ENCODE results near the gene CXCR6.

Gene CXCR6

DNA sequence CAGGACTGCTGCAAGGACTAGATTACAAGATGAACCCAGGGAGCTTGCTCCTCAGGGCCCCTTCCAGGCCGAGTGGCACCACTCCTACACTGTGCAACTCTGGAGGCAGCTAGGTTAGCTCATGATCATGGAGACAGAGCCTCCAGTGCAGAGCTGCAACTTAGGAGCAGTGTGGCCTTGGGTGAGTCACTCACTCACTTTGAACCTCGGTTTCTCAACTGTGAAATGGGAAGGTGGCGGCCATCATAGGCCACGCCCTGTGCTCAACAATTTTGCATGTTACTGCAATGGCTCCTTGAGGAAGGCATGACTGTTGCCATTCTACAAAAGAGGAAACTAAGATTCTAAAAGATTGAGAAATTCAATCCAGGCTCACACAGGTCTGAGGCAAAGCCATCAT, 11.2 kb upstream of the CXCR6 start:
- no peak overlapping the region for H2AFZ ChIP-seq (ENCODE audit: low read depth, low read length)
- no peaks in the 10 kb centered on the region for H3K9me3 ChIP-seq (ENCODE audit: insufficient read depth, low read length)
- H3K27me3 ChIP-seq (ENCODE audit: low read depth, low read length): no peaks in the 10 kb centered on the region
- no peak for TF ChIP-seq EZH2phosphoT487 (IDR thresholded peaks at IDR 0.05; ENCODE audit: low read depth)
- TF ChIP-seq, protein P1, sequence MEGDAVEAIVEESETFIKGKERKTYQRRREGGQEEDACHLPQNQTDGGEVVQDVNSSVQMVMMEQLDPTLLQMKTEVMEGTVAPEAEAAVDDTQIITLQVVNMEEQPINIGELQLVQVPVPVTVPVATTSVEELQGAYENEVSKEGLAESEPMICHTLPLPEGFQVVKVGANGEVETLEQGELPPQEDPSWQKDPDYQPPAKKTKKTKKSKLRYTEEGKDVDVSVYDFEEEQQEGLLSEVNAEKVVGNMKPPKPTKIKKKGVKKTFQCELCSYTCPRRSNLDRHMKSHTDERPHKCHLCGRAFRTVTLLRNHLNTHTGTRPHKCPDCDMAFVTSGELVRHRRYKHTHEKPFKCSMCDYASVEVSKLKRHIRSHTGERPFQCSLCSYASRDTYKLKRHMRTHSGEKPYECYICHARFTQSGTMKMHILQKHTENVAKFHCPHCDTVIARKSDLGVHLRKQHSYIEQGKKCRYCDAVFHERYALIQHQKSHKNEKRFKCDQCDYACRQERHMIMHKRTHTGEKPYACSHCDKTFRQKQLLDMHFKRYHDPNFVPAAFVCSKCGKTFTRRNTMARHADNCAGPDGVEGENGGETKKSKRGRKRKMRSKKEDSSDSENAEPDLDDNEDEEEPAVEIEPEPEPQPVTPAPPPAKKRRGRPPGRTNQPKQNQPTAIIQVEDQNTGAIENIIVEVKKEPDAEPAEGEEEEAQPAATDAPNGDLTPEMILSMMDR (IDR thresholded peaks at IDR 0.05; ENCODE audit: low read depth, low read length): no peak
- no peaks in the 10 kb centered on the region; the same call in none of the 2 replicates for H4K20me1 ChIP-seq (ENCODE audit: insufficient read depth, low read length)
- no peak overlapping the region for H3K27ac ChIP-seq (ENCODE audit: low read length)
- H3K4me1 ChIP-seq (ENCODE audit: low read length): no peaks in the 10 kb centered on the region
- H3K4me3 ChIP-seq (ENCODE audit: low read length): no peak overlapping the region
- no peak overlapping the region for H3K9ac ChIP-seq (ENCODE audit: low read length)
- H3K4me2 ChIP-seq (ENCODE audit: low read length): no peak overlapping the region
- H3K36me3 ChIP-seq (replicated peaks; ENCODE audit: low read depth, low read length): peaks cover 65% of the 10 kb centered on the region
- H3K79me2 ChIP-seq (ENCODE audit: low read length): no peaks in the 10 kb centered on the region

DNA sequence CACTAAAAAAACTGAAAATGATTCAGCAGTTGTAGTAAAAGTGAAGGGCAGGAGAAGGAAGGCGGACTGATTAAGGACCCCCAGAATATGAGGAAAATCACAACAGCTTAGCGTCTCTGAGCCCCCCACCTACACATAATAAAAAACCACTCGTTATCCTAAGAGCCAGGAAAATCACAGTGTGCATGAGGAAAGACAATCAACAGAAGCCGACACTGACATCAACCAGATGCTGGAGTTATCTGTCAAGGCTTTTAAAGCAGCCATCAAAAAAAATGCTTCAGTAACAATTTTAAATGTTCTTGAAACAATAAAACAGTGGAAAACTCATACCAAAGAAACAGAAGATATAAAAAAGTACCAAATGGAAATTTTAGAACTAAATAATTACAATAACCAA, 9.7 kb upstream of the CXCR6 start:
- Histone ChIP-seq H3K27me3 (ENCODE audit: low read depth, low read length) (no peaks in the 10 kb centered on the region), H3K36me3 (replicated peaks; ENCODE audit: low read depth, low read length) (peaks cover 58% of the 10 kb centered on the region), H3K79me2 (ENCODE audit: low read length) (no peaks in the 10 kb centered on the region), H3K9ac (ENCODE audit: low read length) (no peak overlapping the region), H3K4me2 (ENCODE audit: low read length) (no peak overlapping the region), H3K9me3 (ENCODE audit: insufficient read depth, low read length) (no peaks in the 10 kb centered on the region), H3K4me3 (ENCODE audit: low read length) (no peak overlapping the region), H3K27ac (ENCODE audit: low read length) (no peak overlapping the region), H2AFZ (ENCODE audit: low read depth, low read length) (no peak overlapping the region), H3K4me1 (ENCODE audit: low read length) (no peaks in the 10 kb centered on the region), H4K20me1 (ENCODE audit: insufficient read depth, low read length) (no peaks in the 10 kb centered on the region; the same call in none of the 2 replicates)
- TF ChIP-seq, protein P1 (IDR thresholded peaks at IDR 0.05; ENCODE audit: low read depth, low read length): no peak
- TF ChIP-seq EZH2phosphoT487 (IDR thresholded peaks at IDR 0.05; ENCODE audit: low read depth): no peak

DNA sequence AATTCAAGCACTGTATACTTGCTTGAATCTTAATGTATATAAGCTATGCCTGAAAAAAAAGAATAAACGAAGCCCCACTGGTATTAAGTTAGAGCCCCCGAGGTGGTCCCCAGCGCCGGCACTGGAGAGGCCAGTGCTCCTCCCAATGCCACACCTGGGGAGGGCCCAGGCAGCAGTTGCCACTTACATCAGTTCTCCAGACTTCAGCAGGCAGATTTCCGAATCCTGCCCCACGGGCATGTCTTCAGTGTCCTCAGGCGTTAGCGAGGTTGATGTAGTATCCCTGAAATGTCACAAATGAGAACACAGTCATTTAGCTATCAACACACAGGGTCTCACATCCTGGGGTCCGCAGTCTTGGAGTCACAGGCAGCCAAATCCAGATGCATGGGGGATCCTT, 7.0 kb upstream of the CXCR6 start:
- no peak overlapping the region for H3K27ac ChIP-seq (ENCODE audit: low read length)
- TF ChIP-seq EZH2phosphoT487 (IDR thresholded peaks at IDR 0.05; ENCODE audit: low read depth): no peak
- TF ChIP-seq, protein P1 (IDR thresholded peaks at IDR 0.05; ENCODE audit: low read depth, low read length): no peak
- H3K27me3 ChIP-seq (ENCODE audit: low read depth, low read length): no peaks in the 10 kb centered on the region
- no peak overlapping the region for H3K4me2 ChIP-seq (ENCODE audit: low read length)
- peaks cover 52% of the 10 kb centered on the region for H3K36me3 ChIP-seq (replicated peaks; ENCODE audit: low read depth, low read length)
- H4K20me1 ChIP-seq (ENCODE audit: insufficient read depth, low read length): no peaks in the 10 kb centered on the region; the same call in 1 of the 2 replicates
- peaks cover 12% of the 10 kb centered on the region for H3K4me1 ChIP-seq (ENCODE audit: low read length)
- no peak overlapping the region for H3K9ac ChIP-seq (ENCODE audit: low read length)
- H2AFZ ChIP-seq (ENCODE audit: low read depth, low read length): no peak overlapping the region
- H3K79me2 ChIP-seq (ENCODE audit: low read length): no peaks in the 10 kb centered on the region
- no peaks in the 10 kb centered on the region for H3K9me3 ChIP-seq (ENCODE audit: insufficient read depth, low read length)
- H3K4me3 ChIP-seq (ENCODE audit: low read length): no peak overlapping the region

DNA sequence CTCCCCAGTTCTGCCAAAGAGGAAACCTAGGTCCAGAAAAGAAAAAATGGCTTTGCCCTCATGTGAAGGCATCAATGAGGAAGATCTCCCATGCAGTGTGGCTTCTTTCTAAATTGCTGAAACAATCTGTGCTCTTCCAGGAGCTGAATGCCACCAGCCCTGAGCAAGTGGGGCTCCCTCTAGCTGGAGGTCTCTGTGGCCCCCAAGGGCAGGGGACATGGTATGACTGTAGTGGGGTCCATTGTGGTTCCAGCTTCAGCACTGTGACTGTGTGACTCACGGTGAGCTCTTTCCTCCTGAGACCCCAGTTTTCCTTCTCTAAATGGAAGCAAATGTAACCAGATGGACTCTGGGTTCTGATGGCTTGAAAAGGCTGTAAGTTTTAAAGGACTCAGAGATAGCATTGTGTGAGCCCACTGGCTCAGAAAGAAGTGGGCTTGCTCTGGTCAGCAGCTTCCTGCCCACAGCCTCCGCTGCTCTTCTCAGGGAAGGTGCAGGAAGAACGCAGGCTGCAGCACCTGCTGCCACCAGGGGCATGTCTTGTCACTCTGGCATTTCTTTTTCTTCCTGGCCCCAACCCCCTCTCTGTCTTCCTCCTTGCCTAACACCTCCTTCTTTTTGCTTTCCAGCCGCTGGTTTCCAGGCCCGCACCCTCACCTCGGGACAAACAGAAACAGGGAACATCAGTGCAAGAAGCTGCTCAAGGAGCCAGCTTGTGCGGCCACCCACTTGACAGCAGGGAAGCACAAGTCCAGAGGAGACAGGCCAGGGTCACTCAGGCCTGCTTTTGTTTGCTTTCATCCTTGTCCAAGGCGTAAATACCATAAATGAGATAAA, 5.8 kb upstream of the CXCR6 start:
- Histone ChIP-seq H3K27me3 (ENCODE audit: low read depth, low read length) (no peaks in the 10 kb centered on the region), H3K79me2 (ENCODE audit: low read length) (no peaks in the 10 kb centered on the region), H3K4me3 (ENCODE audit: low read length) (no peak overlapping the region), H3K4me2 (ENCODE audit: low read length) (no peak overlapping the region), H3K36me3 (replicated peaks; ENCODE audit: low read depth, low read length) (peaks cover 47% of the 10 kb centered on the region), H2AFZ (ENCODE audit: low read depth, low read length) (no peak overlapping the region), H3K4me1 (ENCODE audit: low read length) (peaks cover 12% of the 10 kb centered on the region), H3K27ac (ENCODE audit: low read length) (no peak overlapping the region), H4K20me1 (ENCODE audit: insufficient read depth, low read length) (no peaks in the 10 kb centered on the region; the same call in 1 of the 2 replicates), H3K9me3 (ENCODE audit: insufficient read depth, low read length) (no peaks in the 10 kb centered on the region), H3K9ac (ENCODE audit: low read length) (no peak overlapping the region)
- no peak for TF ChIP-seq EZH2phosphoT487 (IDR thresholded peaks at IDR 0.05; ENCODE audit: low read depth)
- TF ChIP-seq, protein P1 (IDR thresholded peaks at IDR 0.05; ENCODE audit: low read depth, low read length): no peak

All from OCI-LY3 (cell line).